Uterus (tissue), 4 donors: Measurements from ENCODE around the gene TMEM254. TPM values are rescaled to one million over a fixed set of nuclear protein-coding genes. Genes with fewer than 3 reads are reported as not detected.
"Not testable (repeated sequence)": the region's sequence is repeated elsewhere in the genome, so short reads cannot be mapped to it uniquely, and the experiment has no call there.

Experiments used
- DNase-seq, 2 donors: peaks; one replicate each; pipeline ENCODE4 v3.0.0-alpha.2; 2019 to 2020
- H3K27ac ChIP-seq, 2 donors: fragments of 200-600 bp; sonication (generic); 1 replicate in 1 of 2; 2 replicates in 1 of 2; pipeline ENCODE4 v1.5.1; 2016 to 2018
- H3K27me3 ChIP-seq, 2 donors: fragments of 200-600 bp; sonication (generic); one replicate each; pipeline ENCODE4 v1.5.1; 2018 to 2019; ENCODE audit warnings: control low read depth in 1 of 2
- H3K36me3 ChIP-seq, 2 donors: fragments of 200-600 bp; sonication (generic); one replicate each; pipeline ENCODE4 v1.5.1; 2019; ENCODE audit warnings: control low read depth in 1 of 2
- H3K4me1 ChIP-seq, 2 donors: fragments of 200-600 bp; sonication (generic); one replicate each; pipeline ENCODE4 v1.5.1; 2018 to 2019; ENCODE audit warnings: control low read depth in 1 of 2
- H3K4me3 ChIP-seq, 2 donors: fragments of 200-600 bp; sonication (generic); 1 replicate in 1 of 2; 2 replicates in 1 of 2; pipeline ENCODE4 v1.5.1; 2018 to 2019; ENCODE audit warnings: mild to moderate bottlenecking in 1 of 2
- H3K9me3 ChIP-seq, 2 donors: fragments of 200-600 bp; sonication (generic); one replicate each; pipeline ENCODE4 v1.5.1; 2019; ENCODE audit warnings: control low read depth in 1 of 2
- CTCF ChIP-seq, 4 experiments: fragments of 200-600 bp in 2 of 4; fragments of 450-650 bp in 2 of 4; sonication (generic) in 2 of 4; IDR thresholded peaks; one replicate each; pipeline ENCODE4 v1.5.1; 2016 to 2019; ENCODE audit warnings: antibody characterized with exemption in 4 of 4, mild to moderate bottlenecking in 2 of 4, moderate library complexity in 1 of 4
- POLR2A ChIP-seq, 2 donors: fragments of 450-650 bp; IDR thresholded peaks; one replicate each; pipeline ENCODE4 v1.6.1; 2016; ENCODE audit warnings: antibody characterized with exemption in 2 of 2, mild to moderate bottlenecking in 1 of 2, moderate library complexity in 1 of 2
- intact Hi-C: fragments of 100-400 bp; cut with DNase I; formaldehyde crosslinking; loops from one replicate; pipeline ENCODE4 v1.15.1; 2023; ENCODE audit warnings: low total_unique reads
- total RNA-seq, 4 donors: library from RNA; depleted of rRNA in 3 of 4; stranded (reverse); fragments of >200 nt in 3 of 4; gene quantifications; one replicate each; pipeline versions ENCODE4 v1.1.0 to v1.2.4, GENCODE V29; 2014 to 2023
- donor health status: DM: yes; HTN: yes; CAD: no.

Gene TMEM254, protein sequence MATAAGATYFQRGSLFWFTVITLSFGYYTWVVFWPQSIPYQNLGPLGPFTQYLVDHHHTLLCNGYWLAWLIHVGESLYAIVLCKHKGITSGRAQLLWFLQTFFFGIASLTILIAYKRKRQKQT
- 10 to 100 TPM in 1 of 4 donors, 1 to 10 TPM in 3; 1.5 to 14.0 (median 6.1) TPM for total RNA-seq

DNA sequence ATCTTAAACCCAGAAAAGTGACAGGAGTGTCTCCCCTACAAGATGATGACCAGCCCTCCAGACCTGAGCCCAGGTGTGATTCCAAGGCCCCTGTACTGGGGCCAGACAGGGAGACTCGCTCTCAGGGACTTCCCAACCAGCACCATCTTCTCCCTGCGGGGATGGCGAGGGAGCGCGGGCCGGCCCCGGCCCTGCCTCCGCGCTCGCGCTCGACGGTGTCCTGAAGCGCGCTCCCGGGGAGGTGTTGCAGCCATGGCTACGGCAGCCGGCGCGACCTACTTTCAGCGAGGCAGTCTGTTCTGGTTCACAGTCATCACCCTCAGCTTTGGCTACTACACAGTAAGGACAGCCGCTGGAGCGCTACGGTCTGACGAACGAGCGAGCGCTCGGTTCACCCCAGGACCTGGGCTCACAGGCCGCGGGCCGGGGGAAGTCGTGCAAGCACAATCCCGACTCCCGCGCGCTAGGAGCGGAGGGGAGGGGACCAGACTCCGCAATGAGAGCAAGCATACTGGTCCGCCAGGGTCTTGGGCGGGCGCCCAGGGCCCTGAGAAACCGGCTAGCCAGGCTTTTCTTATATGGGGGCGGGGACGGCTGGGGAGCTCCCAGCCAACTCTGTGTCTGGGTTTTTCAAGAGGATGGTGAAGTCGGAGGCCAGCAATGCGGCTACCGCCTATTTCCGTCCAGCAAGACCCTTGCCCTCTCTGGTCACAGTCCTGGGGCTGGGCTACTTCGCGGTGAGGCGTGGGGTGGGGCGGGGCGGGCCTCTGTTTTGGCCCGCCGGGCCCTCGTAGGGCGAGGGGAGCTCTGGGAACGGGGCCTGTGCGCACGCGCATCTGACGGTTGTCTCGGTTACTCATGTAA, at the start of gene TMEM254:
TSS of gene TMEM254 (plus strand) at position 218 of the 864 bp plus-strand sequence. CDS start at position 253, 35 bp downstream.
- peak in 1 of 2 donors; percentile 46 for TF ChIP-seq POLR2A (IDR thresholded peaks at IDR 0.05)
- peak in 1 of 4 experiments; percentile 10 for TF ChIP-seq CTCF (IDR thresholded peaks at IDR 0.05)
- intact Hi-C loops, result no loop called here

GRCh38 chr10:80029205-80029604, 49.3 kb upstream of the TMEM254 start:
- intact Hi-C loops, H3K4me3 ChIP-seq, H3K4me1 ChIP-seq, DNase-seq, H3K36me3 ChIP-seq, H3K9me3 ChIP-seq, H3K27me3 ChIP-seq, H3K27ac ChIP-seq: not testable (repeated sequence)

More for the DNA sequence above, at the start of gene TMEM254:
- H3K4me1 ChIP-seq, result no peaks in the 10 kb centered on the region
- DNase-seq, result peak; percentile 92 to 93
- peak within 1 kb of the TSS; percentile 64 to 65 for H3K4me3 ChIP-seq
- H3K27ac ChIP-seq, result peak within 1 kb of the TSS; percentile 89 to 95
- H3K36me3 ChIP-seq, result no peaks in the 10 kb centered on the region
- H3K27me3 ChIP-seq, result no peaks in the 10 kb centered on the region
- no peaks in the 10 kb centered on the region for H3K9me3 ChIP-seq

DNA sequence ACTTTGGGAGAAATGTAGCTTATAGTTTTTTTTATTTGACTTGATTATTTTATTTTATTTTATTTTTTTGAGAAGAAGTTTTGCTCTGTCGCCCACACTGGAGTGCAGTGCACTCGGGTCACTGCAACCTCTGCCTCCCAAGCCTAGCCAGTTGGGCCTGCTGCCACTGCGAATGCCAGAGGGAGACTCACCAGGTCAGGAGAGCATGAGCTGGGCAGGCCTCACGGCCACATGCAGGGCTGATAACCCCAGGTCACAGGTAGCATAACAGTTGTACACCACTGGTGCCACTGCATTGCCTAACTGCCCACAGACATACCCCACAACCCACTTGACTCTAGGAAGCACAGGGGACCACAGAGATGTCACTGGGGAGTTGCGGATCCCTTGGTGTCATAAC, 48.6 kb upstream of the TMEM254 start:
- H3K4me1 ChIP-seq, H3K4me3 ChIP-seq, H3K27ac ChIP-seq, intact Hi-C loops, H3K36me3 ChIP-seq, H3K27me3 ChIP-seq, DNase-seq, H3K9me3 ChIP-seq: not testable (repeated sequence)

GRCh38 chr10:80032503-80032902, 46.0 kb upstream of the TMEM254 start:
- no peaks in the 10 kb centered on the region for H3K9me3 ChIP-seq
- no peak overlapping the region for H3K27ac ChIP-seq
- H3K27me3 ChIP-seq, result no peaks in the 10 kb centered on the region
- no peak for TF ChIP-seq CTCF (IDR thresholded peaks at IDR 0.05)
- no peak for TF ChIP-seq POLR2A (IDR thresholded peaks at IDR 0.05)
- no peak for DNase-seq
- no peak overlapping the region for H3K4me3 ChIP-seq
- intact Hi-C loops, result no loop called here
- no peaks in the 10 kb centered on the region for H3K4me1 ChIP-seq
- no peaks in the 10 kb centered on the region for H3K36me3 ChIP-seq

GRCh38 chr10:80034766-80035165, 43.7 kb upstream of the TMEM254 start:
- H3K27ac ChIP-seq, H3K4me1 ChIP-seq, H3K9me3 ChIP-seq, intact Hi-C loops, H3K4me3 ChIP-seq, H3K36me3 ChIP-seq, H3K27me3 ChIP-seq, DNase-seq: not testable (repeated sequence)

DNA sequence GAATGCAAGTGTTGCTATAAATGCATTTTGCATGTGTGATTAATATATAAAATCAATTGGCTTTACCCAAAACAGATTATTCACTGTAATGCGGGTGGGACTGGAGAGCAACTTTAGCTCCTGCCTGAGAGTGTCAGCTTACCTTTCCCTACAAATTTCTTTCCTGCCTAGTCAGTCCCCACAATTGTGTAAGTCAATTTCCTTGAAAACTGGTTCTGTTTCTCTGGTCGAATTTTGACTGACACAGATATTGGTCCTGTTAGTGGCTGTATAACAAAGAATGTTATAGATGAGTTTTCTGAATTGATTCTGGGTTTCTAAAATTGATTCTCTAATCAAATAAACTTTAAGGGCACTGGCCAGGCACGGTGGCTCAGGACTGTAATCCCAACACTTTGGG, 43.0 kb upstream of the TMEM254 start:
- H3K4me3 ChIP-seq, H3K27me3 ChIP-seq, H3K9me3 ChIP-seq, H3K36me3 ChIP-seq, H3K4me1 ChIP-seq, H3K27ac ChIP-seq, intact Hi-C loops, DNase-seq: not testable (repeated sequence)

DNA sequence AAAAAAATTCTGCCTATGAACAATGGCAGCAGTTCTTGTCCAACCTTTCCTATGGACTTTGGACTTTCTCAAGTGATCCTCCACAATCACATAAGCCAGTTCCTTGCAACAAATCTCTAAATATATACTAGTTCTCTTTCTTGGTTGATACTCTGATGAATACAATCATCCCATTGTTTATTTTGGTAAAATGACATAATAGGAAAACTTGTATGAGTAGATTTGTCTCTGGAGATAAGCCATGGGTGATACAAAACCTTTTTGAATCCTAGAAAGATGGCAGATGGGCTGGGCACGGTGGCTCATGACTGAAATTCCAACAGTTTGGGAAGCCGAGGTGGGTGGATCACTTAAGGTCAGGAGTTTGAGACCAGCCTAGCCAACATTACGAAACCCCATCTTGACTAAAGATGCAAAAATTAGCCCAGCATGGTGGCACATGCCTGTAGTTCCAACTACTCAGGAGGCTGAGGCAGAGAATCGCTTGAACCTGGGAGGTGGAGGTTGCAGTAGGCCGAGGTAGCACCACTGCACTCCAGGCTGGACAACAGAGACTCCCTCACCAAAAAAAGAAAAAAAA, 41.5 kb upstream of the TMEM254 start:
- H3K27ac ChIP-seq, H3K27me3 ChIP-seq, H3K36me3 ChIP-seq, H3K9me3 ChIP-seq, intact Hi-C loops, H3K4me3 ChIP-seq, DNase-seq, H3K4me1 ChIP-seq: not testable (repeated sequence)

- H3K36me3 ChIP-seq, result not testable (repeated sequence)
These were observed 40.2 kb upstream of the TMEM254 start for GRCh38 chr10:80038226-80038625.

More at GRCh38 chr10:80038226-80038625, 40.2 kb upstream of the TMEM254 start:
- intact Hi-C loops, H3K4me1 ChIP-seq, H3K9me3 ChIP-seq, H3K27ac ChIP-seq, H3K27me3 ChIP-seq, DNase-seq, H3K4me3 ChIP-seq: not testable (repeated sequence)
